Neural progenitor cell (in vitro differentiated cells): ENCODE measurements around the gene SERTM1. TPM values are rescaled to one million over a fixed set of nuclear protein-coding genes. Genes with fewer than 3 reads are reported as not detected.

Experiments used
- DNase-seq: peaks from one replicate; pipeline ENCODE4 v3.0.0-alpha.2; 2016; ENCODE audit warnings: low spot score
- H2AFZ ChIP-seq: fragments of 200-600 bp; sonication (generic); replicated peaks from 2 replicates; pipeline ENCODE4 v1.6.1; 2016; ENCODE audit warnings: antibody characterized with exemption
- H3F3A ChIP-seq: fragments of 200-600 bp; sonication (generic); 2 replicates; pipeline ENCODE4 v1.6.1; 2016; ENCODE audit warnings: antibody characterized with exemption, low read depth
- H3K27ac ChIP-seq: fragments of 200-600 bp; sonication (generic); 2 replicates; pipeline ENCODE4 v1.5.1; 2016; ENCODE audit warnings: mild to moderate bottlenecking
- H3K27me3 ChIP-seq: fragments of 200-600 bp; sonication (generic); 2 replicates; pipeline ENCODE4 v1.6.1; 2016; ENCODE audit warnings: mild to moderate bottlenecking, moderate library complexity
- H3K36me3 ChIP-seq: fragments of 200-600 bp; sonication (generic); 2 replicates; pipeline ENCODE4 v1.5.1; 2016
- H3K4me1 ChIP-seq: fragments of 200-600 bp; sonication (generic); 2 replicates; pipeline ENCODE4 v1.6.1; 2016; ENCODE audit warnings: mixed run types
- H3K4me2 ChIP-seq: fragments of 200-600 bp; sonication (generic); 2 replicates; pipeline ENCODE4 v1.6.1; 2016
- H3K4me3 ChIP-seq: fragments of 200-600 bp; sonication (generic); 2 replicates; pipeline ENCODE4 v1.5.1; 2016
- H3K79me2 ChIP-seq: fragments of 200-600 bp; sonication (generic); 2 replicates; pipeline ENCODE4 v1.6.1; 2016; ENCODE audit warnings: low read depth
- H3K9ac ChIP-seq: fragments of 200-600 bp; sonication (generic); 2 replicates; pipeline ENCODE4 v1.6.1; 2016
- H3K9me3 ChIP-seq: fragments of 200-600 bp; sonication (generic); 2 replicates; pipeline ENCODE4 v1.5.1; 2016; ENCODE audit warnings: low read depth
- H4K20me1 ChIP-seq: fragments of 200-600 bp; sonication (generic); 2 replicates; pipeline ENCODE4 v1.6.1; 2016; ENCODE audit warnings: low read depth
- H3K27ac Mint-ChIP-seq: 3 replicates; pipeline ENCODE4 v1.8.0; 2021; ENCODE audit warnings: mixed read lengths
- H3K27me3 Mint-ChIP-seq: 2 replicates; pipeline ENCODE4 v1.8.0; 2022; ENCODE audit warnings: low read depth, mild to moderate bottlenecking, inconsistent platforms, moderate library complexity, mixed read lengths; ENCODE audit not compliant: insufficient read depth
- H3K36me3 Mint-ChIP-seq: 3 replicates; pipeline ENCODE4 v1.8.0; 2021; ENCODE audit warnings: mixed read lengths
- H3K4me1 Mint-ChIP-seq: 3 replicates; pipeline ENCODE4 v1.8.0; 2021; ENCODE audit warnings: mixed read lengths
- H3K4me3 Mint-ChIP-seq: 3 replicates; pipeline ENCODE4 v1.8.0; 2021; ENCODE audit warnings: mild to moderate bottlenecking, moderate library complexity, mixed read lengths
- H3K9me3 Mint-ChIP-seq: 3 replicates; pipeline ENCODE4 v1.8.0; 2020; ENCODE audit warnings: mixed read lengths
- EZH2 ChIP-seq: fragments of 200-600 bp; sonication (generic); IDR thresholded peaks from 2 replicates; pipeline ENCODE4 v1.6.1; 2017; ENCODE audit warnings: antibody characterized with exemption, mild to moderate bottlenecking, moderate library complexity
- EZH2phosphoT487 ChIP-seq: fragments of 200-600 bp; sonication (generic); IDR thresholded peaks from 2 replicates; pipeline ENCODE4 v1.6.1; 2017; ENCODE audit warnings: antibody characterized with exemption
- total RNA-seq: library from RNA; depleted of rRNA; stranded (reverse); fragments of >200 nt; gene quantifications from 2 replicates; pipeline ENCODE4 v1.2.3, GENCODE V29; 2015; ENCODE audit warnings: low replicate concordance
- TF ChIP-seq, protein P1 (sequence below): fragments of 200-600 bp; sonication (generic); IDR thresholded peaks from 2 replicates; pipeline ENCODE4 v1.5.1; 2017; ENCODE audit warnings: antibody characterized with exemption, mild to moderate bottlenecking

SERTM1 gene
- total RNA-seq, 1 donor from 2014 or later, result not detected

DNA sequence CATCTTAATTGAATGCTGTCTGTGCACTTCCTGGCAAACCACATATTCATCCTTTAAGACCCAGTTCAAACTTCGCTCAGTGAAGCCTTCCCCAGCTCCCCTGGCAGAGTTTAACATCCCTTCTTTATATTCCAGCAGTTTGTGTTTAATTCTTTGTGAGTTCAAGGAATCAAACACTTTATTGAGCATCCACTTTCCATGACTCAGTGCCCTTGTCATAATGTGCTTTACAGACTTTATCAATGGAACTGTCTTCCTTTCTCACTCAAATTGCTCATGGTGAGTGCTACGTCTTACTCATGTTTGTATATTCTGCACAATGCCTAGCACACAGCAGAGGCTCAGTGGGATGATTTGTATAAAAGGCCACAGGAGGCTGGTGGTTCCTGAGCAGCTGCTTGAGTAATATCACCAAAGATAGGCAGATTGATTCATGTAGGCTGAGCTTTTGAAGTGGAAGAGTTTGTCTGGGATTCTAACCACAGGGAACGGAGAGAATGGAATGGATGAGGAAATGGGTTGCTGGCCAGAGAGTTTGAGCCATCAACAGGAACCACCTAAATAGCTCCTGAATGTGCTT lies 44.2 kb downstream of the SERTM1 start:
- H3K4me3 Mint-ChIP-seq, result no peak overlapping the region
- Histone ChIP-seq H3K79me2 (no peaks in the 10 kb centered on the region), H3K4me3 (no peak overlapping the region), H3K9me3 (no peaks in the 10 kb centered on the region), H3K9ac (no peak overlapping the region), H3K4me2 (no peak overlapping the region), H3K4me1 (no peaks in the 10 kb centered on the region), H3K27ac (no peak overlapping the region), H4K20me1 (no peaks in the 10 kb centered on the region), H3K36me3 (no peaks in the 10 kb centered on the region), H2AFZ (no peak overlapping the region), H3F3A (no peaks in the 10 kb centered on the region), H3K27me3 (no peaks in the 10 kb centered on the region)
- no peaks in the 10 kb centered on the region for H3K9me3 Mint-ChIP-seq
- peaks cover 6% of the 10 kb centered on the region for H3K27me3 Mint-ChIP-seq
- peaks cover 18% of the 10 kb centered on the region for H3K4me1 Mint-ChIP-seq
- DNase-seq, result no peak
- no peaks in the 10 kb centered on the region for H3K36me3 Mint-ChIP-seq
- TF ChIP-seq, protein P1, sequence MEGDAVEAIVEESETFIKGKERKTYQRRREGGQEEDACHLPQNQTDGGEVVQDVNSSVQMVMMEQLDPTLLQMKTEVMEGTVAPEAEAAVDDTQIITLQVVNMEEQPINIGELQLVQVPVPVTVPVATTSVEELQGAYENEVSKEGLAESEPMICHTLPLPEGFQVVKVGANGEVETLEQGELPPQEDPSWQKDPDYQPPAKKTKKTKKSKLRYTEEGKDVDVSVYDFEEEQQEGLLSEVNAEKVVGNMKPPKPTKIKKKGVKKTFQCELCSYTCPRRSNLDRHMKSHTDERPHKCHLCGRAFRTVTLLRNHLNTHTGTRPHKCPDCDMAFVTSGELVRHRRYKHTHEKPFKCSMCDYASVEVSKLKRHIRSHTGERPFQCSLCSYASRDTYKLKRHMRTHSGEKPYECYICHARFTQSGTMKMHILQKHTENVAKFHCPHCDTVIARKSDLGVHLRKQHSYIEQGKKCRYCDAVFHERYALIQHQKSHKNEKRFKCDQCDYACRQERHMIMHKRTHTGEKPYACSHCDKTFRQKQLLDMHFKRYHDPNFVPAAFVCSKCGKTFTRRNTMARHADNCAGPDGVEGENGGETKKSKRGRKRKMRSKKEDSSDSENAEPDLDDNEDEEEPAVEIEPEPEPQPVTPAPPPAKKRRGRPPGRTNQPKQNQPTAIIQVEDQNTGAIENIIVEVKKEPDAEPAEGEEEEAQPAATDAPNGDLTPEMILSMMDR, result no peak
- TF ChIP-seq EZH2 (no peak), EZH2phosphoT487 (no peak)
- no peak overlapping the region for H3K27ac Mint-ChIP-seq

DNA sequence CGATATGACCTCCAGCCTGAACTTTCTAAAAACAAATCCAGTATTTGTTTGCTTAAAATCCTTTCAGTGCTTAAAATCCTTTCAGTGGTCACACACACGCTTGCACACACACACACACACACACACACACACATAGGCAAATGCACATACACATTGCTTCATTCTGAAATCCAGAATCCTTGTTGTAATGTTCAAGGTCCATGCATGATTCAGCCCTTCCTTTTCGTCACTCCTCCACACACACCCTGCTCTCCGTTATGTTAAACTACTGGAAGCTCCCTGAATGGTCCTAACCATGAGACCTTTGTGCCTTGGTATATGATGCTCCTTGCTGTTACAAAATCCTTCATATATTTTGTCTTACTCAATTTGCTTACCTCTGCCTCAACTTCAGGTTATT lies 44.9 kb downstream of the SERTM1 start:
- H3F3A ChIP-seq, result no peaks in the 10 kb centered on the region
- H3K27ac ChIP-seq, result no peak overlapping the region
- H3K27ac Mint-ChIP-seq, result no peak overlapping the region
- H3K79me2 ChIP-seq, result no peaks in the 10 kb centered on the region
- H3K9ac ChIP-seq, result no peak overlapping the region
- H3K36me3 ChIP-seq, result no peaks in the 10 kb centered on the region
- no peaks in the 10 kb centered on the region for H3K27me3 ChIP-seq
- H3K9me3 Mint-ChIP-seq, result no peaks in the 10 kb centered on the region
- H3K9me3 ChIP-seq, result no peaks in the 10 kb centered on the region
- H2AFZ ChIP-seq, result no peak overlapping the region
- no peaks in the 10 kb centered on the region for H3K36me3 Mint-ChIP-seq
- no peak overlapping the region for H3K4me3 Mint-ChIP-seq
- H3K4me3 ChIP-seq, result no peak overlapping the region
- no peak overlapping the region for H3K4me2 ChIP-seq
- peaks cover 6% of the 10 kb centered on the region for H3K27me3 Mint-ChIP-seq
- TF ChIP-seq, protein P1, result no peak
- no peak for TF ChIP-seq EZH2
- no peak for TF ChIP-seq EZH2phosphoT487
- H3K4me1 ChIP-seq, result no peaks in the 10 kb centered on the region
- no peak for DNase-seq
- H3K4me1 Mint-ChIP-seq, result peaks cover 18% of the 10 kb centered on the region
- H4K20me1 ChIP-seq, result no peaks in the 10 kb centered on the region

DNA sequence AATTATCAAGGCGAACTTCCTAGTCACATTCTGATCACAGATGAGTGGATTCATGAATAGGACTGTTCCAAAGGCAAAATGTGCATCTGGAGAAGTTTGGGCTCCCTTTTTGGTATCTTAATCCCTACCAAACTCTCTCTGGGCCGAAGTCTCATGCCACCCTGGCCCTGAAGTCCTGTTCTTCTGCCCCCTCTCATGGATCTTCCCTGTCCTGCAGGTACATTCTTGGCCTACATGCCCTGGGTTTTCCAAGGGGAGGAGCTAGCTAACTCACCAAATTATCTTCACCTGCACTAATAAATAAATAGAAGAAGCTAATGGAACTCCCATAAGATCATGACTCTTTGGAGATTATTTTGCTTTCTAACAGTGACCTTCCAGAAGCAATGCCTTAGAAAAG lies 50.3 kb downstream of the SERTM1 start:
- Histone ChIP-seq H2AFZ (no peak overlapping the region), H4K20me1 (no peaks in the 10 kb centered on the region), H3K27me3 (no peaks in the 10 kb centered on the region), H3K9me3 (no peaks in the 10 kb centered on the region), H3K27ac (no peak overlapping the region), H3K4me1 (no peaks in the 10 kb centered on the region), H3K4me3 (no peak overlapping the region), H3K4me2 (no peak overlapping the region), H3K36me3 (no peaks in the 10 kb centered on the region), H3F3A (no peaks in the 10 kb centered on the region), H3K79me2 (no peaks in the 10 kb centered on the region), H3K9ac (no peak overlapping the region)
- no peak for DNase-seq
- Mint-ChIP-seq H3K4me3 (no peak overlapping the region), H3K36me3 (no peaks in the 10 kb centered on the region), H3K27me3 (no peaks in the 10 kb centered on the region), H3K9me3 (no peaks in the 10 kb centered on the region), H3K4me1 (no peaks in the 10 kb centered on the region), H3K27ac (no peak overlapping the region)
- no peak for TF ChIP-seq EZH2phosphoT487
- no peak for TF ChIP-seq EZH2
- TF ChIP-seq, protein P1, result no peak
